Measurements from ENCODE around the gene SULT1C3.

GRCh38 chr2:108243566-108243965 is 3.8 kb downstream of the SULT1C3 start:
- TF ChIP-seq CTCF (IDR thresholded peaks at IDR 0.05; ENCODE audit: low read depth, low read length, poor library complexity, severe bottlenecking) = no peak
- TF ChIP-seq EZH2phosphoT487 (IDR thresholded peaks at IDR 0.05; ENCODE audit: borderline replicate concordance, low read length) = no peak
